Hepatocyte (in vitro differentiated cells): Measurements from ENCODE around the gene CAMK1G. TPM values are rescaled to one million over a fixed set of nuclear protein-coding genes. Genes with fewer than 3 reads are reported as not detected.

Source experiments
- DNase-seq: peaks from one replicate; pipeline ENCODE4 v3.0.0-alpha.2; 2016; ENCODE audit warnings: low spot score
- H2AFZ ChIP-seq: fragments of 200-600 bp; sonication (generic); 2 replicates; pipeline ENCODE4 v1.6.0; 2016; ENCODE audit warnings: antibody characterized with exemption, mild to moderate bottlenecking
- H3K27ac ChIP-seq: fragments of 200-600 bp; sonication (generic); 2 replicates; pipeline ENCODE4 v1.5.1; 2016; ENCODE audit warnings: mild to moderate bottlenecking
- H3K27me3 ChIP-seq: fragments of 200-600 bp; sonication (generic); 2 replicates; pipeline ENCODE4 v1.6.1; 2016
- H3K36me3 ChIP-seq: fragments of 200-600 bp; sonication (generic); replicated peaks from 2 replicates; pipeline ENCODE4 v1.5.1; 2016; ENCODE audit warnings: low read depth; ENCODE audit not compliant: insufficient read depth
- H3K4me1 ChIP-seq: fragments of 200-600 bp; sonication (generic); 2 replicates; pipeline ENCODE4 v1.5.1; 2016; ENCODE audit warnings: mild to moderate bottlenecking, moderate library complexity; ENCODE audit not compliant: insufficient read depth
- H3K4me2 ChIP-seq: fragments of 200-600 bp; sonication (generic); 2 replicates; pipeline ENCODE4 v1.6.0; 2016
- H3K4me3 ChIP-seq: fragments of 200-600 bp; sonication (generic); 2 replicates; pipeline ENCODE4 v1.5.1; 2016; ENCODE audit warnings: mild to moderate bottlenecking
- H3K79me2 ChIP-seq: fragments of 200-600 bp; sonication (generic); 2 replicates; pipeline ENCODE4 v1.6.0; 2017; ENCODE audit warnings: mild to moderate bottlenecking
- H3K9me2 ChIP-seq: fragments of 200-600 bp; sonication (generic); replicated peaks from 2 replicates; pipeline ENCODE4 v1.6.0; 2017; ENCODE audit warnings: mild to moderate bottlenecking; ENCODE audit not compliant: insufficient read depth
- H3K9me3 ChIP-seq: fragments of 200-600 bp; sonication (generic); 2 replicates; pipeline ENCODE4 v1.5.1; 2016; ENCODE audit warnings: low read depth, mild to moderate bottlenecking
- H4K20me1 ChIP-seq: fragments of 200-600 bp; sonication (generic); 2 replicates; pipeline ENCODE4 v1.6.0; 2016; ENCODE audit warnings: mild to moderate bottlenecking; ENCODE audit not compliant: insufficient read depth, poor library complexity, severe bottlenecking
- EZH2 ChIP-seq: fragments of 200-600 bp; sonication (generic); IDR thresholded peaks from 2 replicates; pipeline ENCODE4 v1.6.1; 2016; ENCODE audit warnings: antibody characterized with exemption, mild to moderate bottlenecking, borderline replicate concordance
- EZH2phosphoT487 ChIP-seq: fragments of 200-600 bp; sonication (generic); IDR thresholded peaks from one replicate; pipeline ENCODE4 v1.6.1; 2018; ENCODE audit warnings: antibody characterized with exemption, mild to moderate bottlenecking, low read depth, moderate library complexity; ENCODE audit not compliant: unreplicated experiment, severe bottlenecking
- WGBS: methylation state at CpG from one replicate; pipeline ENCODE4 v1.1.6; 2016; ENCODE audit warnings: low lambda C conversion rate; ENCODE audit errors: missing lambda C conversion rate; 5-methylcytosine and 5-hydroxymethylcytosine counted together
- polyA plus RNA-seq: library from polyadenylated mRNA; unstranded; fragments of >200 nt; fragmentation: Nextera tagmentation; extraction: Ambion mirVana; gene quantifications from 2 replicates; pipeline ENCODE4 v1.2.1, GENCODE V29; 2016
- total RNA-seq: library from RNA; depleted of rRNA; stranded (reverse); fragments of >200 nt; gene quantifications from 2 replicates; pipeline ENCODE4 v1.2.3, GENCODE V29; 2014
- TF ChIP-seq, protein P1 (sequence below): fragments of 200-600 bp; sonication (generic); IDR thresholded peaks from 2 replicates; pipeline ENCODE4 v1.5.1; 2016; ENCODE audit warnings: antibody characterized with exemption, mild to moderate bottlenecking; ENCODE audit not compliant: poor library complexity

The CAMK1G gene
- total and polyA plus RNA-seq, 2 experiments from 2014 or later = 1.1 to 1.2 TPM

DNA sequence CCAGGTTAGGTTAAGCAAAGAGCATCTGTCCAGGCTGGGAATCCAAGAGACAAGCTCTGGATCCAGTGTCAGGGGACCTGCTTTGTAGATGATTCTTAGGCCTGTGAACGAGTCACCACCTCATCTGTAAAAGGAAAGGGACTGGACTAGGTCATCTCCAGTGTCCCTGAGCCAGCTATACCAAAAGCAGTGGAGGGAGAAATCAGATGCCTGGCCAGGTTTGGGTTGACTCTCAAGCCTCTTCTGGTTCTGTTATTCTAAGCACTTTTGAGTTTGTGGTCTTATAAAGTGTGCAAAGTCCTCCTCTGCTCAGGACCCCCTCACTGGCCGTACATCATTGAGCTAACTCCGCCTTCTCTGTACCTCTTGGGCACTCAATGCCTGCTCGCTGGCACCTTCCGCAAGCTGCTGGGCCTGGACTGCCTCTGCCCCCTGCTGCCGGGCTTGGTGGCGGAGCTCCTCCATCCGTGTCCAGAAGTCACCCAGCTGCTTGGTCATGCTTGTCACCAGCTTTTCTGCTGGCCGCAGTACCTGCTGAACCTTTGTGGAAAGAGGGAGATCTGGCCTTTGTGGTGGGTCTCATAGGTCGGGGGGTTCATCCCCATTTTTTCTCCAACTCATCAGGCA is 33.6 kb downstream of the CAMK1G start:
- H3K4me2 ChIP-seq = no peak overlapping the region

DNA sequence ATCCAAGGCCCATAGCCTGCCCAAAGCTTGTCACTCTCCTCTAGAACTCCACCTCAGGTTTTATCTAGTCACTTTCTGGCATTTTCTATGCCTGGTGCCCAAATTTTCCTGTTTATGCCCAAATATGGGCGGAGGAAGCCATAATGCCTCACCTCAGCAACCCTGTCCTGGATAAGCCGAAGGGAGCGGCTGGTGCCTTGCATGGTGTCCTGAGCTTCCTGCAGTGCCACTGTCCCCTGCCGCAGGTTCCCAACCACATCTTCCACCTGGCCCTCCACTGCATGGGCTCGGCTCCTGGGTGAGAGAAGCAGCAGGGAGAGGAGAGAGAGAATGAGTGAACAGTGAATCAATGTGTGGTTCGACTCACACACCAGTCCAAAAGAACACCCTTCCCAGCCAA is 34.2 kb downstream of the CAMK1G start:
- Histone ChIP-seq H3K4me3 (no peak overlapping the region), H3K4me2 (no peak overlapping the region), H3K9me3 (no peaks in the 10 kb centered on the region), H2AFZ (no peak overlapping the region), H3K79me2 (no peaks in the 10 kb centered on the region), H3K36me3 (no peaks in the 10 kb centered on the region), H3K27me3 (no peaks in the 10 kb centered on the region), H3K27ac (no peak overlapping the region), H3K4me1 (peaks cover 3% of the 10 kb centered on the region), H4K20me1 (no peaks in the 10 kb centered on the region), H3K9me2 (no peaks in the 10 kb centered on the region)
- no peak for TF ChIP-seq EZH2phosphoT487
- TF ChIP-seq, protein P1, sequence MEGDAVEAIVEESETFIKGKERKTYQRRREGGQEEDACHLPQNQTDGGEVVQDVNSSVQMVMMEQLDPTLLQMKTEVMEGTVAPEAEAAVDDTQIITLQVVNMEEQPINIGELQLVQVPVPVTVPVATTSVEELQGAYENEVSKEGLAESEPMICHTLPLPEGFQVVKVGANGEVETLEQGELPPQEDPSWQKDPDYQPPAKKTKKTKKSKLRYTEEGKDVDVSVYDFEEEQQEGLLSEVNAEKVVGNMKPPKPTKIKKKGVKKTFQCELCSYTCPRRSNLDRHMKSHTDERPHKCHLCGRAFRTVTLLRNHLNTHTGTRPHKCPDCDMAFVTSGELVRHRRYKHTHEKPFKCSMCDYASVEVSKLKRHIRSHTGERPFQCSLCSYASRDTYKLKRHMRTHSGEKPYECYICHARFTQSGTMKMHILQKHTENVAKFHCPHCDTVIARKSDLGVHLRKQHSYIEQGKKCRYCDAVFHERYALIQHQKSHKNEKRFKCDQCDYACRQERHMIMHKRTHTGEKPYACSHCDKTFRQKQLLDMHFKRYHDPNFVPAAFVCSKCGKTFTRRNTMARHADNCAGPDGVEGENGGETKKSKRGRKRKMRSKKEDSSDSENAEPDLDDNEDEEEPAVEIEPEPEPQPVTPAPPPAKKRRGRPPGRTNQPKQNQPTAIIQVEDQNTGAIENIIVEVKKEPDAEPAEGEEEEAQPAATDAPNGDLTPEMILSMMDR = no peak
- TF ChIP-seq EZH2 = no peak
- 97% methylated on average over 6 of the region's 6 CpGs for WGBS
- no peak for DNase-seq

More for the DNA sequence above, 33.6 kb downstream of the CAMK1G start:
- no peaks in the 10 kb centered on the region for H3K27me3 ChIP-seq
- WGBS = 93% methylated on average over 10 of the region's 10 CpGs
- H3K79me2 ChIP-seq = no peaks in the 10 kb centered on the region
- H4K20me1 ChIP-seq = no peaks in the 10 kb centered on the region
- H2AFZ ChIP-seq = no peak overlapping the region
- DNase-seq = no peak
- H3K4me1 ChIP-seq = peaks cover 3% of the 10 kb centered on the region
- no peaks in the 10 kb centered on the region for H3K9me2 ChIP-seq
- TF ChIP-seq, protein P1 = no peak
- TF ChIP-seq EZH2 = no peak
- no peak for TF ChIP-seq EZH2phosphoT487
- H3K36me3 ChIP-seq = no peaks in the 10 kb centered on the region
- no peak overlapping the region for H3K27ac ChIP-seq
- no peak overlapping the region for H3K4me3 ChIP-seq
- H3K9me3 ChIP-seq = no peaks in the 10 kb centered on the region

DNA sequence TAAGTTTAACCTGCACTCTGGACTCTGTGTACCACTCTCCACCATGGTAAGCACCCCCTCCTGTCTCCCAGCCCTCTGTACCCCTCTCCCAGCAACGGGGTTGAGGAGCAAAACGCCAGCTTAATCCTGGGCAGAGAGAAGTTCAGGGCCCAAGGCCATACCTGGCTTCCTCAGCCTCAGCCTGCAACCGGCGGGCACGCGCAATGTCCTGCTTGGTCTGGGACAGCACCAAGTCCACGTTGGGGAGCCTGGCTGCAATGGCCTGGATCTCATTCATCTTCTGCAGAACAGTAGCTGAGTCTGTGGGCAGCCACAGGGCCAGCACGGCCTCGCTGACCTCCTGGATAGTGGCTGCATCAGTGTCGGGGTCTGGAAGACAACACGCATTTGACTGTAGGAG is 34.8 kb downstream of the CAMK1G start:
- H3K9me2 ChIP-seq = no peaks in the 10 kb centered on the region
- no peak overlapping the region for H3K4me2 ChIP-seq
- no peak overlapping the region for H3K27ac ChIP-seq
- H3K4me1 ChIP-seq = peaks cover 3% of the 10 kb centered on the region
- no peak for DNase-seq
- no peak overlapping the region for H2AFZ ChIP-seq
- H3K27me3 ChIP-seq = no peaks in the 10 kb centered on the region
- H3K79me2 ChIP-seq = no peaks in the 10 kb centered on the region
- 96% methylated on average over 11 of the region's 11 CpGs for WGBS
- H3K9me3 ChIP-seq = no peaks in the 10 kb centered on the region
- no peaks in the 10 kb centered on the region for H3K36me3 ChIP-seq
- TF ChIP-seq, protein P1 = no peak
- TF ChIP-seq EZH2phosphoT487 (no peak), EZH2 (no peak)
- no peak overlapping the region for H3K4me3 ChIP-seq
- H4K20me1 ChIP-seq = no peaks in the 10 kb centered on the region
